A673 (cell line): ENCODE measurements around the gene INAFM2. TPM values are rescaled to one million over a fixed set of nuclear protein-coding genes. Genes with fewer than 3 reads are reported as not detected.
A peak's percentile ranks its signal among the peaks of the same experiment; 100 is the strongest.

Source experiments
- BruUV-seq: library from RNA; stranded (reverse); fragments of 400-500 nt; replicated peaks from 2 replicates; lab custom pipeline; 2021; lab: Mats Ljungman, UMichigan
- CTCF ChIA-PET: fragments of 300-600 bp; sonication (Branson Sonifier 250); formaldehyde crosslinking; loops from one replicate; lab custom pipeline; 2022; ENCODE audit warnings: antibody characterized with exemption; lab: Charles Lee
- POLR2A ChIA-PET: fragments of 300-600 bp; sonication (Branson Sonifier 250); formaldehyde crosslinking; loops from one replicate; lab custom pipeline; 2022; ENCODE audit warnings: antibody characterized with exemption; ENCODE audit not compliant: low non-redundant PET; lab: Charles Lee
- DNase-seq: peaks from one replicate; pipeline ENCODE4 v3.0.0-alpha.2; 2015; ENCODE audit warnings: low spot score
- H3K27ac ChIP-seq: fragments of 200-600 bp; sonication (generic); 2 replicates; pipeline ENCODE4 v1.5.1; 2016; ENCODE audit warnings: mixed run types, low read depth, mild to moderate bottlenecking, mixed read lengths, antibody characterized with exemption, low read length; ENCODE audit not compliant: poor library complexity, severe bottlenecking
- H3K27me3 ChIP-seq: fragments of 200-600 bp; sonication (generic); replicated peaks from 2 replicates; pipeline ENCODE4 v1.6.1; 2017; ENCODE audit warnings: mixed run types, low read depth, mild to moderate bottlenecking, mixed read lengths, antibody characterized with exemption, low read length; ENCODE audit not compliant: insufficient read depth, poor library complexity
- H3K36me3 ChIP-seq: fragments of 200-600 bp; sonication (generic); 2 replicates; pipeline ENCODE4 v1.6.1; 2016; ENCODE audit warnings: mixed run types, mild to moderate bottlenecking, mixed read lengths, antibody characterized with exemption, low read length; ENCODE audit not compliant: insufficient read depth, poor library complexity, severe bottlenecking
- H3K4me1 ChIP-seq: fragments of 200-600 bp; sonication (generic); 2 replicates; pipeline ENCODE4 v1.6.1; 2017; ENCODE audit warnings: mixed run types, mild to moderate bottlenecking, mixed read lengths, antibody characterized with exemption, low read length; ENCODE audit not compliant: insufficient read depth, poor library complexity, severe bottlenecking
- H3K4me3 ChIP-seq: fragments of 200-600 bp; sonication (generic); 2 replicates; pipeline ENCODE4 v1.5.1; 2016; ENCODE audit warnings: low read depth, mixed run types, mild to moderate bottlenecking, mixed read lengths, low read length; ENCODE audit not compliant: poor library complexity, severe bottlenecking
- H3K9me3 ChIP-seq: fragments of 200-600 bp; sonication (generic); 2 replicates; pipeline ENCODE4 v1.6.1; 2016; ENCODE audit warnings: mixed run types, low read depth, mild to moderate bottlenecking, mixed read lengths, antibody characterized with exemption, low read length; ENCODE audit not compliant: poor library complexity, severe bottlenecking
- EZH2 ChIP-seq: fragments of 200-600 bp; sonication (generic); IDR thresholded peaks from 2 replicates; pipeline ENCODE4 v1.6.1; 2017; ENCODE audit warnings: borderline replicate concordance, low read depth, mild to moderate bottlenecking, mixed read lengths, antibody characterized with exemption, low read length; ENCODE audit not compliant: poor library complexity, severe bottlenecking
- intact Hi-C: fragments of 100-400 bp; cut with micrococcal nuclease; formaldehyde crosslinking; loops from one replicate; pipeline ENCODE4 v1.10.0; 2022; ENCODE audit not compliant: unreplicated experiment
- total RNA-seq: library from RNA; stranded (reverse); gene quantifications from 2 replicates; pipeline ENCODE4 v1.2.3, GENCODE V29; 2021
- TF ChIP-seq, protein P1 (sequence below): fragments of 300-800, 200-600 bp; sonication (generic); conservative IDR thresholded peaks from 2 replicates; pipeline ENCODE4 v1.5.1; 2017; ENCODE audit warnings: low read depth, mild to moderate bottlenecking, antibody characterized with exemption, low read length, moderate library complexity, mixed read lengths

Gene INAFM2
- total RNA-seq, 1 experiment from 2014 or later, result 14.5 TPM

DNA sequence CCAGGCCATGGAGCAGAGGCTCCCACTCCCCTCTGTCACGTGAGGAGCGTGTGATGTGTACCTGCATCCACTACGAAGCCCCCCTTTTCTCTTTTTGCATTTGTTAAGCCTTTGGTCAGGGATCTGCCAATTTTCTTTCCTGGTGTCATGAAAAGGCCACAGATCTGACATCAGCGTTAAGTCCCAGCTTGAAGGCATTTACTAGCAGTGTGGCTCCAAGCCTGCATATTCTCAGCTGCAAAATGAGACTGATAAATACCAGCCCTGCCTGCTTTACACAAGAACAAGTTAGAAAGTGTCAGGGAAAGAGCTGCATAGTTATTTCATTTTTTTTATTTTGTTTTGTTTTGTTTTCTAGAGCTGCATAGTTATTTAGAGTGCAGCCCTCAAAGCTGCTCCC lies 38.3 kb upstream of the INAFM2 start:
- Histone ChIP-seq H3K9me3 (no peaks in the 10 kb centered on the region), H3K27me3 (no peaks in the 10 kb centered on the region), H3K27ac (no peak overlapping the region), H3K36me3 (no peaks in the 10 kb centered on the region), H3K4me1 (peaks cover 36% of the 10 kb centered on the region), H3K4me3 (no peak overlapping the region)
- intact Hi-C loops, result no loop called here
- POLR2A ChIA-PET, result no interaction called here
- DNase-seq, result peak; percentile 38
- CTCF ChIA-PET, result no interaction called here
- BruUV-seq, result no TSS peak
- no peak for TF ChIP-seq EZH2
- TF ChIP-seq, protein P1, sequence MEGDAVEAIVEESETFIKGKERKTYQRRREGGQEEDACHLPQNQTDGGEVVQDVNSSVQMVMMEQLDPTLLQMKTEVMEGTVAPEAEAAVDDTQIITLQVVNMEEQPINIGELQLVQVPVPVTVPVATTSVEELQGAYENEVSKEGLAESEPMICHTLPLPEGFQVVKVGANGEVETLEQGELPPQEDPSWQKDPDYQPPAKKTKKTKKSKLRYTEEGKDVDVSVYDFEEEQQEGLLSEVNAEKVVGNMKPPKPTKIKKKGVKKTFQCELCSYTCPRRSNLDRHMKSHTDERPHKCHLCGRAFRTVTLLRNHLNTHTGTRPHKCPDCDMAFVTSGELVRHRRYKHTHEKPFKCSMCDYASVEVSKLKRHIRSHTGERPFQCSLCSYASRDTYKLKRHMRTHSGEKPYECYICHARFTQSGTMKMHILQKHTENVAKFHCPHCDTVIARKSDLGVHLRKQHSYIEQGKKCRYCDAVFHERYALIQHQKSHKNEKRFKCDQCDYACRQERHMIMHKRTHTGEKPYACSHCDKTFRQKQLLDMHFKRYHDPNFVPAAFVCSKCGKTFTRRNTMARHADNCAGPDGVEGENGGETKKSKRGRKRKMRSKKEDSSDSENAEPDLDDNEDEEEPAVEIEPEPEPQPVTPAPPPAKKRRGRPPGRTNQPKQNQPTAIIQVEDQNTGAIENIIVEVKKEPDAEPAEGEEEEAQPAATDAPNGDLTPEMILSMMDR, result no peak

DNA sequence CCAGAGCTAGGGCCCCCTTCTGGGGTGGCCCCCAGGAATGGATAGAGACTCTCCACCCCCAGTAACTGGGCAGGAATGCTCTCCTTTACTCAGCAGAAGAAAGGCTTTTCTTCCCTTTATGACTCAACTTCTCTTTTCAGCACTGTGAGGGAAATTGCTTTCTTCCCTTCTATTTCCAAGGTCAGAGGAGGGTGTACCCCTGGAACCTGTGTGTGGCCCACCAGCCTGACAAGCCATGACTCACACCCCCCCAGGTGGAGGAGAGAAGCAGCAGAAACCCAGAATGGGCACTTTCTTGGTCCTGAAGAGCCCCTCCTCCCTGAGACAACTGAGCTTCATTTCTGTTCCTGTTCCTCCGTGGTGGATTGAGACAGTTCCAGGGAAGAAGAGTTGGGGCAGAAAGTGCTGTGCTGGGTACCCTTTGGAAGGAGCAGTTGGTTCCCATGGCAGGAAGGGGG lies 37.9 kb upstream of the INAFM2 start:
- no TSS peak for BruUV-seq
- Histone ChIP-seq H3K4me1 (peaks cover 34% of the 10 kb centered on the region), H3K9me3 (no peaks in the 10 kb centered on the region), H3K27ac (peak overlapping the region; percentile 46), H3K4me3 (no peak overlapping the region), H3K27me3 (no peaks in the 10 kb centered on the region), H3K36me3 (no peaks in the 10 kb centered on the region)
- POLR2A ChIA-PET, result no interaction called here
- intact Hi-C loops, result no loop called here
- TF ChIP-seq EZH2, result no peak
- TF ChIP-seq, protein P1, result no peak
- CTCF ChIA-PET, result interaction anchor here (0.8 kb wide), 1 partner anchor 16 kb away, joined by 3 read pairs; no protein-coding TSS in a partner anchor
- no peak for DNase-seq

DNA sequence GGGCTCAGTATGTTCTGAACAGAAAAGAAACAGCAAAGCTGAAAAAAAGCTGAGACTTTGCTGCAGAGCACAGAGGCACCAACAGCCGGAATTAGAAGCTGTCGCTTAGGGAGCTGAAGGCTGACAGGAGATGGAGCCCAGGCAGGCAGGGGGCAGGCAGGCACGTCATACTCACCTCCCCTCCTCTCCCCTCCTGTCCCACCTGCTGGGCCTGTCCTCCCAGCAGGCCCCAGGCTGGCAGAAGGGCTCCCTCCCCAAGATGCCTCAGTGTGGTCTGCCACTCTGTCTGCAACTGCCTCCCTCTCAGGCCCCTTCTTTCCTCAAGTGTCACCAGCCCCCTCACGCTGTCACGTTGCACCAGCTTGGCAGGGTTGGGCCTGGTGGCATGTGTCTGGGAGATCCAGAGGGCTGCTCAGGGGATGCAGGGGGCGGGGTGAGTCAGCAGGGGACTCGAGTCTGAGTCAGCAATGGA lies 37.4 kb upstream of the INAFM2 start:
- no peak overlapping the region for H3K4me3 ChIP-seq
- H3K4me1 ChIP-seq, result peaks cover 36% of the 10 kb centered on the region
- POLR2A ChIA-PET, result no interaction called here
- peak overlapping the region; percentile 46 for H3K27ac ChIP-seq
- H3K36me3 ChIP-seq, result no peaks in the 10 kb centered on the region
- TF ChIP-seq, protein P1, result no peak
- no peak for TF ChIP-seq EZH2
- H3K27me3 ChIP-seq, result no peaks in the 10 kb centered on the region
- H3K9me3 ChIP-seq, result no peaks in the 10 kb centered on the region
- DNase-seq, result peak; percentile 35
- intact Hi-C loops, result no loop called here
- no TSS peak for BruUV-seq
- CTCF ChIA-PET, result interaction anchor here (0.8 kb wide), 1 partner anchor 15 kb away, joined by 3 read pairs; no protein-coding TSS in a partner anchor
